ENCODE measurements around the gene RABGGTA. TPM values are rescaled to one million over a fixed set of nuclear protein-coding genes. Genes with fewer than 3 reads are reported as not detected.

The RABGGTA gene
- total RNA-seq, 1 donor from 2014 or later, result 21.5 TPM

DNA sequence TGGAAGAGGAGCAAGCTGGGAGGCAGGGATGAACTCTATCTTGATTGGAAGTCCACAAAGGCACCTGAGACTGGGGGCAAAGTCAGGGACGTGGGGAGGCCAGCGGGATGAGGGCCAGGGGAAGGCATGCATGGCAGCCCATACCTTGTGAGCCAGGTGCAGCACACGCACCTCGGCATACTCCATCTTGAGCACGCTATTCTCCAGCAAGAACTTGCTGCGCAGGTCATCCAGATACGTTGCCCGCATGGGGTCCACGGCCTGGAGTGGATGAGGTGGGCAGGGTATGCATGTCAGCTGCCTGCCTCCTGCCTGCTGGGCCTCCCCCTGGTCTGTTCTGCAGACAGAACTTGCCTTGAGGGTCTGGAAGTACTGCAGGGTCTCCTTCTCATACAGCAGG is 3.9 kb downstream of the RABGGTA start:
- ATAC-seq (no peak), DNase-seq (ENCODE audit: missing footprints) (no peak)
- intact Hi-C loops (cut with DNase I), result no loop called here

- ATAC-seq (no peak), DNase-seq (ENCODE audit: missing footprints) (no peak)
- intact Hi-C loops (cut with DNase I), result no loop called here
Measured at GRCh38 chr14:24266344-24267244, 4.8 kb downstream of the RABGGTA start.

GRCh38 chr14:24264298-24264697 is 7.1 kb downstream of the RABGGTA start:
- no peak for ATAC-seq
- intact Hi-C loops (cut with DNase I), result no loop called here
- no peak for DNase-seq (ENCODE audit: missing footprints)

DNA sequence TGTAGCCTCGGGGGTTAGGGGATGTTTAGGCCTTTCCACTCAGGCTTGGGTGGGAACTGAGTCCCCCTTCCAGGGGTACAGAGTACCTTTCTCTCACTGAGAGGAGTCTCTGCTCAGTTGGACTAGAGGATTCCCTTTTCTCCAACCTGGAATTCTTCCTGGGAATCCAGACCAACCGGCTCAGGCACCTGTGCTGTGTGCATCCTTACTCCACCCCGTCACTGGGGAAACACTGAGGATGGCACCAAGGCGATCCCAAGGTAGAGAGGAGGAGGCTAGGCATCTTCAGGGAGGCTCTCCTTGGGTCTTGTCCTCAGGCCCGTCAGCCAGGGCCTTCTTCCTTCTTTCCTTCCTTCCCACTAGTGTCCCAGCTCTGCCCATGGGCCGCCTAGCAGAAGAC is 7.5 kb downstream of the RABGGTA start:
- intact Hi-C loops (cut with DNase I), result no loop called here
- DNase-seq (ENCODE audit: missing footprints) (no peak), ATAC-seq (no peak)

GRCh38 chr14:24262821-24263733 is 8.3 kb downstream of the RABGGTA start, which contains the start of gene TGM1:
Gene TGM1 (minus strand): TSS chr14:24263177. CDS start chr14:24262352, 825 bp downstream.
- DNase-seq (ENCODE audit: missing footprints), result no peak
- ATAC-seq, result no peak
- intact Hi-C loops (cut with DNase I), result no loop called here

DNA sequence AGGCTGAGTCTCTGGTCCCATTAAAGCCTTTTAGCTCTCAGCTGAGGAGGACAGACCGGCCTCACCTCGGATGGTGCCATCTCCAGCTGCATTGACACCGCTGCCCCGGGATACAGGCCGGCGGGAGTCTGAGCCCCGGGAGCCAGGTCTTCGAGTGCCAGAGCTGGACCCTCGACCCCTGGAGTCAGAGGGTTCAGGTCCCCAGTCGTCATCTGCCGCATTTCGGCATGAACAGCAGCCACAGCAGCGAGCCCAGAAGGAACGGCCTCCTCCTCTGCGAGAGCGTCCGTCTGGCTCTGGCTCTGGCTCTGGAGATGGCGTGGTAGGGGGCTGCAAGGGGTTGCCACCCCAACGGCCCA is 9.4 kb downstream of the RABGGTA start:
- no peak for ATAC-seq
- intact Hi-C loops (cut with DNase I), result no loop called here
- no peak for DNase-seq (ENCODE audit: missing footprints)

- DNase-seq (ENCODE audit: missing footprints), result no peak
Measured at GRCh38 chr14:24261256-24261968, 10.0 kb downstream of the RABGGTA start.

DNA sequence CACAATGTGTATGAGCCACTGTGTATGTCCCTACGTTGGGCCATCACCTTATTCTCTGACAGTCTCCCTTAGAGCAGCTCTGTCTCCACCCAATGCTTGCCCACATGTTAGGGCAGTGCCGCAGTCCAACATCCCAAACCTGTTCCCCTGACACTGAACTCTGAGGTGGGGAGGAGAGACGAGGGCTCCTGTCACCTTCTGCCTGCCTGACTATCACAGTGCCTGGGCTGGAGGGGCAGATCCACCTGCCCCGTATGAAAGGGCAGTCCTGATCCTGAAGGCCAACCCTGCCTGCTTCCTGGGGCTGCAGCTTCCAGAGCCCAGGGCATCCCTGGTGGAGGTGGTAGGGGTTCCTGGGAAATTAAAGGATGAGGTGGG is 10.6 kb downstream of the RABGGTA start:
- intact Hi-C loops (cut with DNase I), result no loop called here
- no peak for DNase-seq (ENCODE audit: missing footprints)
- no peak for ATAC-seq

More at GRCh38 chr14:24261256-24261968, 10.0 kb downstream of the RABGGTA start:
- no peak for ATAC-seq
- intact Hi-C loops (cut with DNase I), result no loop called here

DNA sequence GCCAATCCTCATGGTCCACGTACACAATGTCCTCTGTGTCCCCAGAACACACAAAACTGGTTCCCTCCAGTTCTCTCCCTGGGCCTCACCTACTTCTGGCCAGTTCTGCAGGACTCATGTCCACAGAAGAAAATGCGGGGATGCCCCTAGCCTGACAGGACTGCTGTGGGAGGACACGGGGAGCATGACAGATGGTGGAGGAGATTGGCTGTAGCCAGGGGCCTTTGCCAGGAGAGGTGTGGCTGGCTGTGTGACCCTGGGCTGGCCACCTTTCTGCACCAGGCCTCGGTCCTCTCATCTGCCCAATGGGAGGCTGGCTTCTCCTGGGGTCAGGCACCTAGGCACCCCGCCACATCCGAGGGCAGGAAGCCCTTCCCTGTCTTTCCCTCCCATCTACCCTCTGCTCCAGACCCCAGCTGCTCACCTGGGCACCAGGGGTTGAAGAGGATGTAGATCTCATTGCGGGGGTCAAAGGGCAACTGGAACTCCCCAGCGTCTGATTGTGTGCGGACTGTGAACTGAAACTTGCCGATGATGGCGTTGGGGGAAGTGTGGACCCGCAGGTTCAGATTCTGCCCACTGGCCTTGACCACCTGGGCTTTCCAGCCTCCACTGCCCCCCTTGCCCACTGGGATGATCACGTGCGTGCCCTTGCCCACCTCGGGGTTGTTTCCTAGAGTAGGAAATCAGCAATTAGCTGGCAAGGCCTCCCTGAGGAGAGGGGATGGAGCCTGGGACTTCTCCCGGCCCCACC is 11.2 kb downstream of the RABGGTA start:
- intact Hi-C loops (cut with DNase I), result no loop called here
- ATAC-seq (no peak), DNase-seq (ENCODE audit: missing footprints) (no peak)

- intact Hi-C loops (cut with DNase I), result no loop called here
- DNase-seq (ENCODE audit: missing footprints) (no peak), ATAC-seq (no peak)
Measured at GRCh38 chr14:24259282-24260025, 11.9 kb downstream of the RABGGTA start.

DNA sequence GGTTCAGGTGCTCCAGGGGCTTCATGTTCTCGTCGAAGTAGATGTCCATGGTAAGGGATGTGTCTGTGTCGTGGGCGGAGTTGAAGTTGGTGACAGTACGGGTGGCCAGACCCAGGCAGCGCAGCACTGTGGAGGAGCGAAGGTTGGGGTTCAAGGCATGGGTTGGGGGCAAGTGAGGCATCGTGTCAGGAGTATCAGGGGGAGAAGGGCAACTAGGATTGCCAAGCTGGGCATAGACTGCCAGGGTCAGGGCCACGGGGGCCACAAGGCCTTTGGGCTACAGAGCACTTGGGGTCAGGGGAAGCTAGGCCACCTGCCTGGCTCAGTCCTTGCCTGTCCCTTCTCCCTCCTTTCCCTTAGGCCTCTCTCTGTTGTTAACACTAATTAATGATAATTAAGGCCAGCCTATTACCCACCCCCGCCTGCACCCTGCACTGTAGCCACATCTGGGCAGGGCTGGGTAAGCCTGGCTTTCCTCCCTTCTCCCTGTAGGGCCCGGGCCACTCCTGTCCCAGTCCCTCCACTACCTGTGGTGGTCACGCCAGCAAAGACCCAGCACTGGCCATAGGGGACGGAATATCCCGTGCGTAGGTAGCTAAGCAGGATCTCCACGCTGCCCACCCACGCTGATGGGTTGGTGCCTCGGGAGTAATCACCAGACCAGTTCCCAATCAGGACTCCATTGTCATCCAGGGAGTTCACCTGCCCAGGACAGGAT is 12.7 kb downstream of the RABGGTA start:
- intact Hi-C loops (cut with DNase I), result no loop called here
- ATAC-seq, result no peak
- DNase-seq (ENCODE audit: missing footprints), result no peak

DNA sequence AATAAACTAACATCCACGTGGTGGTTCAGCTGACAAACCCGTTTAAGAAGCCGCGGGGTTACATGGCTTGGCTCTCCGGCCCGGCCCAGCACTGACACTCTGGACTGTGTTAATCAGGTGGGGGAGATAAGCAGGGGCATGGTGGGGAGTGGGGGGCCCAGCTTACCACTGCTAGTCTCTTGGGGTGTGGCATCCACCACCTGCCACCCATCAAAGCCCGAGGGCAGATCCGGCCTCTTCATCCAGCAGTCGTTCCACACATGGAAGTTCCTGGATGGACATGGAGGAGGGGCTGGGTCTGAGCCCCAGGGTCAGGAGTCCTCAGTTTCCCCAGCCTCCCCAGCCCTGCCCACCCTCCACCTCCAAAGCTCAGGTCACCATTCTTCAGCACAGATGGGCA is 13.3 kb downstream of the RABGGTA start:
- ATAC-seq (no peak), DNase-seq (ENCODE audit: missing footprints) (no peak)
- intact Hi-C loops (cut with DNase I), result no loop called here

DNA sequence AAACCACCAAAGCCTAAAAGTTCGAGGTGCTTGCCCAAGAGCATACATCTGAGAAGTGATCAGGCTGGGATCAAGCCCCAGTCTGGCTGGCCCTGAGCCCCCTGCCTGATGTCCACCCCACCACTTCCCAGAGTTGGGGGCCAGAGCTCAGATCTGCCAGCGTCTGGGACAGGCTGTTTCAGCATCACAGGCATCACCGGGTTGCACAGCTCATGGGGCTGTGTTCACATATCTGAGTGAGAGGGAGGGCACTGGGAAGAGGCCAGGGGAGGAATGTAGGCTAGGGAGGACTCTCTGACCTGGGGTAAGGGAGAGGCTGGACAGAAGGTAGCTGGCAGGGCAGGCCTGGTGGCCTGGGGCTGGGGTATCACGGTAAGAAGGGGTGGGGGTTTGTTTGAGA is 14.4 kb downstream of the RABGGTA start:
- no peak for ATAC-seq

DNA sequence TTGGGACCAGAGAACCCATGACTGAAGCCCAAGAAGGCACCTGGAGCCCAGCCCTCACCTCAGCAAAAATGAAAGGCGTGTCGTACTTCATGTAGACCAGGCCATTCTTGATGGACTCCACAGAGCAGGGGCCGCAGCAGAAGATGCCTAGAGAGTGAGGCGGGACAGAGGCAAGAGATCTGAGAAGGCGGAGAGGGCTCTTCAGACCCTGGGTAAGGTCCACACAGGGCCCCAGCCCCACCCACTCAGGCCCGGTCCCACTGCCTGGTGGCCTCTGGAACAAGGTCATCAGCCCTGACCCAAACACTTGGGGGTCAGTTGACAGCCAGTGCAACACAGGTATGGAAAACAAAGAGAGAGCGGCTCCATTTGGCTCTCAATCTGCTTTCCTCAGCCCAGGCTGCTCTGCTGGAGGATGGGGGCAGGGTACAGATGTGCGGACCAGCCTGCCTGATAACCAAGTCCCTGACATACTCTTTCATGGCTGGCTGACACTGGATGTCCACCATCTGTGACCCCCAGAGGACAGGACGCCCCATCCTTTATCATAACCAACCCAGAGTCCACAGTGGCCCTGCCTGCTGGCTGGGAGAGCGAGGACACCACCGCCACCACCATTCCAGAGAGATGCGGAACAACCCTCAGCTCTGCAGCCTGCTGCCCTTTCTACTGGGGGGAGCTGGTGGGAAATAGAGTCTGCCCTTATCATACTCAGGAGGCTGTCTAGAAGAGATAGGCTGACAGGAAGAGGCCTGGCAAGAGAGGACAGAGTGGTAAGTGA is 15.3 kb downstream of the RABGGTA start:
- intact Hi-C loops (cut with DNase I), result no loop called here
- ATAC-seq, result no peak
- no peak for DNase-seq (ENCODE audit: missing footprints)

More for the DNA sequence above, 14.4 kb downstream of the RABGGTA start:
- DNase-seq (ENCODE audit: missing footprints), result no peak
- intact Hi-C loops (cut with DNase I), result no loop called here

- DNase-seq (ENCODE audit: missing footprints), result no peak
- intact Hi-C loops (cut with DNase I), result no loop called here
- no peak for ATAC-seq
Measured at GRCh38 chr14:24255438-24255837, 16.0 kb downstream of the RABGGTA start.

GRCh38 chr14:24254630-24255392 is 16.6 kb downstream of the RABGGTA start:
- DNase-seq (ENCODE audit: missing footprints) (no peak), ATAC-seq (no peak)

More at GRCh38 chr14:24254630-24255392, 16.6 kb downstream of the RABGGTA start:
- intact Hi-C loops (cut with DNase I), result no loop called here

Measured in Right ventricle myocardium inferior (tissue), 1 donor.